Stimulated activated CD8-positive, alpha-beta memory T cell treated with anti-CD3 and anti-CD28 coated beads, Interleukin-2, amount 100 ng/mL, for 1 hour (primary cell): ENCODE measurements around the gene TOMM5.

ENCODE experiments used
- DNase-seq, 2 donors: peaks; one replicate each; pipeline ENCODE4 v3.0.0-alpha.2; 2020; ENCODE audit warnings: low read depth in 2 of 2

Gene TOMM5

DNA sequence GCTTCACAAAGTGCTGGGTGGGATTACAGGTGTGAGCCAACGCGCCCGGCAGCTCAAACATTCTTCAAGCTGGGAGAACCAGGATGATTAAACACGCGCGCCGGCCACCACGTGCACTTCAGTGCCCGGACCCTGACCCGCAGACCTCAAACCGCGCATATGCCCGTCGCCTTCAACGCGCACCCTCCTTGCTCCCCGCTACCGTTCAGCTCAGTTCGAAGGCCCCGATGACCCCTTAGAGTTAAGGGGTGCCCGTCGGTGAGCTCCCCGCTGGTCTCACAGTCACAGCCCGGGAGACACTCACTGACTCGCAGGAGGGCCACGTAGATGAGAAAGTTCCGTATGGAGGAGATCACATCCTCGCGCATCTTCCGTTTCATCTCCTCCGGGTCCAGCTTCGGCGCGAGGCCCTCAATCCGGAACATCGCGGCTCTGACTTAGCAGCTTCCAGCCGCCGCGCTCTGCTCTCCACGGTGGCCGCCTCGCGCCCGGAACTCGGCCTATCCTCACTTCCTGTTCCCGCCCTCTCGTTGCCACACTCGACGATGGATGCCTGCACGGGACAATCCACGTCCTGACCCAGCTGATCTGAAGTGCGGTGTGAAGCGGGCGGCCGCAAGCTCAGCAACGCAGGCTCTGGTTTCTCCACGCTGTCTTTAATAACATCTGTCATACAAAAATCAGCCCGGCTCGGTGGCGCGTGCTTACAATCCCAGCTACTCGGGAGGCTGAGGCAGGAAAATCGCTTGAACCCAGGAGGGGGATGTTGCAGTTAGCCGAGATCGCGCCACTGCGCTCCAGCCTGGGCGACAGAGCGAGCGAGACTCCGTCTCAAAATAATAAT is at the start of gene TOMM5:
Gene TOMM5 (minus strand): TSS at position 490 of the 844 bp plus-strand sequence. CDS start 65 bp downstream, at position 425.
- DNase-seq: peak; percentile 72 to 79

DNA sequence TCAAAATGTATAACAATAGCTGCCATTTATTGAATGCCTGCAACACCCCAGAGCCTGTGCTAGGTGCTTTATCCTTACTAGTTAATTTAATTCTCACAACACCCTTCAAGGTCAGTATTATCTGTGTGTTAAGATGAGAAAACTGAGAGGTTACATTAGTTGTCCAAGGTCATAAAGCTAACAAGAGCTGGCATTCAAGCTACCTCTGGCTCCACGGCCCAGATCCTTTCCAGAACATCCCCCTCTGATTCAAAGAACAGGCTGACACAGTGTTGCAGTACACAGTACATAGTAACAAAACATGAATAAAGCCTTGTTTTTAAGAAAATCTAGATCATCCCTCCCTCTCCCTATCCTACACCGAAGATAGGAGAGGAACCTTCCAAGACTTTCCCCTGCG is 48.9 kb upstream of the TOMM5 start:
- no peak for DNase-seq

DNA sequence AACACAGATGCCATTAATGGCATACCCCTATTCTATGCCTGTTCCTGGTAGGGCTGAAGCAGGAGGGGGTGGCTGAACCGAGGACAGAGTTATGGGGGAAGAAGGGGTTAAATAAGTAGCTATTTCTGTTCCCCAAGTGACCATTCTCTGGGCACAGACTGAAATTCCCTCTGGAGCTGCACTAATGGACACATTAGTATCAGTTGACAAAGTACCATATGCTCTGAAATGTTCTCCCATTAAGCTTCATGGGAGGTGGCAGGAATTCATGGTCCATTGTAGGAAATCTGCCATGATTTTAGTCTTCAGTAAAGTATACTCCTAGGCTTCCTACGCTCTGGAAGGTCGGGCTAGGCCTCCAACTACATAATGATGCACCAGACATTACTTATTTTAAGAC is 47.8 kb upstream of the TOMM5 start:
- no peak for DNase-seq

DNA sequence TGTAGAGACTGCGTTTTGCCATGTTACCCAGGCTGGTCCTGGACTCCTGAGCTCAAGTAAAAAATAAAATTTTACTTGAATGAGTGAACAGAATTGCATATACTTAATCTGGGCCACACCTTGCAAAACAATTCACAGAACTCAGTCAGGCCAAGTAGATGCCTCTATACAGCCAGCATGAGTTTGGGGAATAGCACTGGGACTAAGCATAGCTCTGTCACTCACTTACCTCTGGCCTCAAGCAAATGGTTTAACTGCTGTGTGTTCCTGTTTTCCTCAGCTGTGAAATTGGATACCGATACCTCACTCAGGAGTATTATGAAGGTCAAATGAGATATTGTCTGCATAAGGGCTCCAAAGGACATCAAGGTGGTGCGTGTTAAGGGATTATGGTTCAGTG is 47.4 kb upstream of the TOMM5 start:
- no peak for DNase-seq

DNA sequence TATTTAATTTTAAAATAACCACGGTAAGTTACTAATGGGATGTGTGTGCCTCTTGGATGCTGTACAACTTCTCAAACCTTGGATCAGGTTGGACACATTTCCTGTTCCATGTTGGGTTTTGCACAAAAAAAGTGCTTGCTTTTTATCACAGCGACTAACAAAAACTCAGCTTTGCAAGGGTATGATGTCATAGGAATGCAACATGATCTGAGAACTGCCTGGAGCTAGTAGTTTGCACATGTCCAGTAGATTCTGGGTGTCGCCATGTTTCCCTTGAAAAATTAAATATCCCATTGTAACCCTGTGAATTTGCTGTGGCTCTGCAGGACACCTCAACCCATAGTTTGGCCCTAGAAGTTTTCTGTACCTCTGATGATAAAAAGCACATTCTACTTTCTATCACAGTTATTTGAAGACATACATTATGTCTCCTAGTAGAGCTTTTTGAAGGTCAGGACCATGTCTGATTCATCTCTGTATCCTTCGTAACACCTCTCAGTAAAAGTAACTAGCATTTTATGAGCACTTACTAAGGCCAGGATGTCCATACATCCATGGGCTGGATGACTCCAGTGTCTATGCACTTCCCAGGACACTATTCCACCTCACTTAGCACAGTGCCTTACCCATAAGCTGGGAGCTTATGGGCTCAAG is 46.8 kb upstream of the TOMM5 start:
- no peak for DNase-seq

DNA sequence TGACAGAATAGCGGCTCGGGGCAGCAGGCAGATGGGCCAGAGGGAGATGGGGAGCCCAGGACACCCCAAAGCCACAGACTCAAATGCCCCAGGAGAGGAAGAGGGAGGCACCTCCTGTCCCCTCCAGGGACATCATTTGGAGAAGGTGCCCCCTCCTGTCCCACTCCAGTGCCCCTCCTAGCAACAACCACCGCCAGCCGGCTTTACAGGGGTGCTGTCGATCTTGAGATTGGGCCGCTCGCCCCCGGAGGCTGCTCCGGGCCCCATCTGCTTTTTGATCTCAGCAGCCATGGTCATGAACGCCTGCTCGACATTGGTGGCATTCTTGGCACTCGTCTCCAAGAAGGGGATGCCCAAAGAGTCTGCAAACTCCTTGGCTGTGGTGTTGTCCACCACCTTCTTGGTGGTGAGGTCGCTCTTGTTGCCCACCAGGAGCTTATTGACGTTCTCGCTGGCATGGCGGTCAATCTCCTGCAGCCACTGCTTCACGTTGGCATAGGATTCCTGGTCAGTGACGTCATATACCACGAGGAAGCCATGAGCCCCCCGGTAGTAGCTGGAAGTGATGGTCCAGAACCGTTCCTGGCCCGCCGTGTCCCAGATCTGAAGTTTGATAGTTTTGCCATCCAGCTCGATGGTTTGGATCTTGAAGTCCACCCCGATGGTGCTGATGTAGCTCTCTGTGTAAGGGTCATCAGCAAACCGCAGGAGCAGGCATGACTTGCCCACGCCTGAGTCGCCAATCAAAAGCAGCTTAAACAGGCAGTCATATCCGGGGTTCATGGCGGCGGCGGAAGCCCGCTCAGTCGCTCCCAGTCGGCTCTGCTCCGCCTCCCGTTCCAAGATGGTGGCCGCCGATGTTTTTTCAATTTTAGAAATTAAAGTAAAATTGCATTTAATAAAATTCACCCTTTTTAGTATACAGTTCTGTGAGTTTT is 44.4 kb upstream of the TOMM5 start:
- DNase-seq: no peak

DNA sequence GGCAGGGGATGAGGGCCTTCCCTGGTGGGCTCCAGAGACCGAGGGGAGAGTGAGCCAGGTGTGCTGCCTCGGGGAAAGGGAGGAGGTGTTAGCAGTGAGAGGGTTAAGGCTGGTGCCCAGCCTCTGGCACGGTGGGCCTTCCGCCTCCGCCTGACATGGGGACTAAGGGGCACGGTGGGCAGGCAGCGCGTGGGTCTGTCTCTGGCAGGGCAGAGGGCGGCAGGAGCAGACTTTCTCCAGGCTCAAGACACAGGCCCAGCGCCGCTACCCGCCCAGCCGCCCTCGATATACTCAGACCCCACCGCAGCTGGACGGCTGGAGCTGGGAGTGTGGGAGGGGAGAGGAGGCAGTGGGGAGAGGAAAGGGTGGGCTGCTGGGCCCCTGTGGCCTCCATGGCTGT is 43.4 kb upstream of the TOMM5 start:
- no peak for DNase-seq

DNA sequence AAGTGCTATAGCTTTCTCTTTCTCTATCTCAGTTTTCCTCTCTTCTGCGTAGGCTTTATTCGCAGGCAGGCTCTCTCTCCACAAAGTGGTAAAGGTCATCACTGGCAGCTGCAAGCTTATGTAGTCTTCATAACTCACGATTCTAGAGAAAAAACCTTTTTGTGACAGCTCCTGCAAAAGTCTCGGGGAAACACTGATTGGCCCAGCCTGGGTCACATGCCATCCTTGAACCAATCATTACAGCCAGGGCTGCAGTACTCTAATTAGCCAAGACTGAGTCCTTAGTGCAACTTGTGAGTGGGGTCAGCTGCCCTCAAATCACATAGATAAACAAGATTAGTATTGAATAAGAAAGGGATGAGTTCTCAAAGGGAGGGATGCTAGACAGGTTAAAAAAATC is 40.1 kb upstream of the TOMM5 start:
- no peak for DNase-seq

DNA sequence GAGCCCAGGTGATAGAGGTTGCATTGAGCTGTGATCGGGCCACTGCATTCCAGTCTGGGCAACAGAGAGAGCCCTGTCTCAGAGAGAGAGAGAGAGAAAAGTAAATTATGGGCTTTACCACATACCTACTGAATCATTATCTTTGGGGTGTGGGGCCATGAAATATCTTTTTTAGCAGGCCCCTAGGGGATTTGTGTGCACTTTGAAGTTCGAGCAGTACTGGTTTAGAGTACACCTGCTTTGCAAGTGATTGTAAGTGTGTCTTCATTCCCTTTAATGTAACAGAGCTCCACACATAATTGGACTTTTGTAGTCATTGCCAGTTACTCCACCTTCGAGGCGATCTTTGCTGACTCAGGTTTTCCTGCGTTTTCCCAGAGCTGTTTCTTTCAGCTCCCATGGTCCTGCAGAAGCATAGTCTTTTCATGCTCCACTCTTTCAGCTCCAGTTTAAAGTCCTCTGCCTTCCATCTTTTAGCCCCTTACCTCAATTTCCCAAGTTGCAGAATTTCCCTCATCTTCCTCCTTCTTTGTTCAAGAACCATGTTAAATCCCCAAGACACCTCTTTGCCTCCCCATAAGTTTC is 34.4 kb upstream of the TOMM5 start:
- DNase-seq: no peak

DNA sequence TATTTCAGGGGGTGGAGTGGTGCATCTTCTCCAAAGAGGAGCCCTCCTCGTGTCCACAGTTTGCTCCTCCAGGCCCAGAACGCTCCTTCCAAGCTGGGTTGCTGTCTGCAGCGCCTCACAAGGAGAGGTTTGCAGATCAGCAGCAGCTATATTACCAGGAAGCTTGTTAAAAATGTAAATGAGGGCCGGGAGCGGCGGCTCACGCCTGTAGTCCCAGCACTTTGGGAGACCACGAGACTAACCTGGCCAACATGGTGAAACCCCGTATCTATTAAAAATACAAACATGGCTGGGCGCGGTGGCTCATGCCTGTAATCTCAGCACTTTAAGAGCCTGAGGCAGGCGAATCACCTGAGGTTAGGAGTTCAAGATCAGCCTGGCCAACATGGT is 33.4 kb upstream of the TOMM5 start:
- no peak for DNase-seq

DNA sequence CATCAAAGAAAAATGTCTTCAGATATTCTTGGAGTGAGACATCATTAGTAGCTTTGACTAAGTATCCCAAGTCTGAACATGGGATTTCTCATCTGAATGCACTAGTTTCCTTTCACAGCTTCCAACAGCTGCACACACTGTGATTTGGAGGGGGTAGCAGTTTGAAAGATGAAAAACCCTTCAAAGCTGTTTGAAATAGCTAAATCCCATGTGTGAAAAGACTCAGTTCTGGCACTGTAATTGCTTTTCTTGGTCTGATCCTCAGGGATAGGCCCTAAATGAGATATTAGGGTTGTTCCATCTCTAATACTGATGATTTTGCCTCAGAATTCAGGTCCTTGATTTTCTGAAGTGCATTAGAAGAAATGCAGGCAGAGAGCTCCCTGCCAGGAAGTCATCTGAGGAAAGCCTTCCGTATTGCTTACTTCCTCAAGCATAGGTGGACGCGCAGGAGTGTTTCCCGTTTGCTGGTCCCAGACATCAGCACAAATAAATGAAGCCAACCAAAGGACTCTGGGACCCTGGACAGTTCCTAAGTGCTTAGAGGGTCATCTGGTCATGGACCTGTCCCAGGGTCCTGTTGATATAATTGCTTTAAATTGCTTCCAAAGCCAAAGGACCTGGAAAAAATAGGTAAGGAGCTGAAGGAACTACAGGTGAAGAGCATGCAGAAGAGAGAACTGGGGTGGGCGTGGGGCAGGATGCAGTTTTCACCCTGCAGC is 32.8 kb upstream of the TOMM5 start:
- no peak for DNase-seq

DNA sequence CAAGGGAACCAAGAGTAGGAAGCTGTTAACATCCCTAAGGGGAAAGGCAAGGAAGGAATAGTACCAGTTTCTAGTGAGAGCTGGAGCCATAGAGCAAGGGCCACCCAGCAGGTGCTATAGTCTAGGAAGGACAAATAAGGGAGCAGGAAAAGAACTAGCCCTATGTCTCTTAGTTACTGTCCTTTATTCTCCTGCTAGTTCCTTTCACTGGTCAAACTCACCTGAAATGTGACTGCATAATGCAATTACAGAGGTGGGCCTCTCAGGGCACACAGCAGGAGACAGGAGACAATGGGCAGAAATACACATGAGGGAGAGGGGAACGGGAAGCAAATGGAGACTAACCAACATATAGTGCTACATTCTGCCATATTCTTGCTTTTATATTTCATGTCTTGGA is 31.7 kb upstream of the TOMM5 start:
- DNase-seq: no peak

DNA sequence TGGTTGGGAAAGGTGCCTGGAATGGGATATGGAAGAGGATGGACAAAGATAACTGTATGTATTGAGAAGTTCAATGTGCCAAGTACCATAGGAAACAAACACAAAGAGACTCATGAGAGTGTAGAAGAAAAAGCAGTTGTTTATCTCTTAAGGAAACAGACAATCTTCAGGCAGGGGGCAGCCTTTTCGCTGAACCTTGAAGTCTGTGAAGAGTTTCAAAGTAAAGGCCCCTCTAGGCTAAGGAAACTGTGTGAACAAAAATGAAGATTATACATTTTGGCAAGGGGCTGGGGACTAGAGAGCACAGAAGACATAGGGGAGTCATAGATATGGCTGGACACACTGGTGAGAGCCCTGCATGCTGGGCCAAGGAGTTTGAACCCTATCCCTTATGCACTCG is 30.9 kb upstream of the TOMM5 start:
- DNase-seq: no peak

DNA sequence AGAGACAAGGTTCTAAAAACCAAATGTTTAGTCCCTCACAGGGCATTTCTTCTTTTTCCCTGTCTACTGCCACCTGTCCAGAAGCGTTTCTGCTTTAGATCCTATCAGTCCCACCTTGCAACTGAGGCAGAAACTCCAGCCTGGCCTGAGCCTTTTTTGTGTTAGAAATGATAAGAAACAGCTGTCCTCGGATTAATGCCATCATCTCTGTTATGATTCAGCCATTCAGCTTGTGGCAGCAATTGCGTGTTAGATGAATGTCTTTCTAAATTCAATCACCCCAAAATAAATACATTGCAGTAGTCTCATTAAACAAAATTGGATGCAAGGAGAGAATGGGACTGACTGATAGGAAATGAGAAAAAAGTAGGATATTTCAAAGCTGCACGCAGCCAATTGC is 30.1 kb upstream of the TOMM5 start:
- DNase-seq: no peak

DNA sequence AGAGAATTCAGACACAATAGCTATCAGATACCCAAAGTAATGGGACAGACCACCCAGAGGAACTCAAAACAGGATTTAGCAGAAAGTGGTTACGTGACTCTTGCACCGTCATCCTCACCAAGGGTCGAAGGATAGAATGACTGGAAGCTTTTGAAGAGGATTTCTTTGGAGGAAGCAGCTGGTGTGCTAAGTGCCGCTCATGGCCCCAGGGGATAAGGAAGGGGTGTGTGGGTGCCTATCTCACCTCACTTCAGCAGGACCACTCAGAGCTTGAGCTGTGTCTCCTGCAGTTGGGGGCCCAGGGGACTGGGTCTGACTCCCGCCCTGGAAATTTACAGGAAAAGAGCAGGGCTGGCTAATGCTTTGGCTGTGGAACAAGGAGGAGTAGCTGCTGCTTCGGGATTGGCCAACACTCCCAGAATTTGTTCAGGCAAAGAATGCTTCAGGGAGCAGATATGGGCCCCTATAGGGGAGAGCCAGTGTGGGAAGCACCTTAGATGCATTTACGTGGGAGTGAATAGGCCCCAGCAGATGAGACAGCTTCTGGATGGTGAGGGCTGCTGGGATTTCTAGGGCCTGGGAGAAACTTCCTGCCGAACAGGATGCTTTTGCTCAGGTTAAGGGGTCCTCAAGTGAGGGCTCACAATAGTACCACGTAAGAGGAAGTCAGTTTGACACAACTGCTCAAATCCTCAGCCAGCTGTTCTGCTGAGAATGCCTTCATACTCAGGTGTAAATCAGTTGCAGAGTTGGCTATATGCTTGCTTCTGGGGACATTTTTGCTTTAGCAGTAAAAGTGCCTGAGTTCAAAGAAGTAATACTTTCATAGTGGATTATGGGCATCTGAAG is 29.1 kb upstream of the TOMM5 start:
- no peak for DNase-seq

DNA sequence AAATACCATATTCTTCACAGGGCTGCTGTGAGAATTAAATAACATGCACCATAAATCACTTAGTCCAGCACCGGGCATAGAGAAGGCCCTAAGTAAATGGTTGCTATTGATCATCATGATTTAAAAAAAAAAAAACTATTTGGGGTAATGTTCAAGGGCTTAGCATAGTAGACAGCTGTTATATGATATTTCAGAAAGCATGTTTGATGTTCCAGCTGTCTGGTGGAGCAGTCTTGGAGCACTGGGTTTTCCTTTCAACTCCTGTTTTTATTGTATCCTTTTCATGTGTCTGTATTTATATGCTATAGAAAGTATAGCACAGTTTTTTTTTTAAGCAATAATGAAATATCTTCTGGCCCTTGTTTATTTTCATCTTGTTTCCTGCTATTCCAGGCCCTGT is 28.0 kb upstream of the TOMM5 start:
- no peak for DNase-seq

DNA sequence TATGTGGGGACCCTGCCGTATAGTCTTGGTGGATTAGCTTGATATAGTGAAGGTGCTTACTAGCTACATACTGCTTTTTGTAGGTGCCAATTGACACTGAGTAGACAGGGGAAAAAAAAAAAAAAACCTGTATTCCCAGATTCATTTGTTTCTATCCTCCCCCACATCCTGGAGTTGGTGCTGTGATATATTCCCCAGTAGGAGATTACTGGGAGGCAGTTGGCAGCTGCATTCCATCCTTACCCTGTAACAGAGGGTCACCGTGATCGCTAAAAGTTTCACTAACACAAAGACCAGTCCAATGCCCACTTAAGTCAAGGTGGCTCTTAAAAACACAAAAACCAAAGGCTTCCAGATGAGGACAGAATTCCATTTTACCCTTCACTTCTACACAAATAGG is 27.4 kb upstream of the TOMM5 start:
- no peak for DNase-seq

DNA sequence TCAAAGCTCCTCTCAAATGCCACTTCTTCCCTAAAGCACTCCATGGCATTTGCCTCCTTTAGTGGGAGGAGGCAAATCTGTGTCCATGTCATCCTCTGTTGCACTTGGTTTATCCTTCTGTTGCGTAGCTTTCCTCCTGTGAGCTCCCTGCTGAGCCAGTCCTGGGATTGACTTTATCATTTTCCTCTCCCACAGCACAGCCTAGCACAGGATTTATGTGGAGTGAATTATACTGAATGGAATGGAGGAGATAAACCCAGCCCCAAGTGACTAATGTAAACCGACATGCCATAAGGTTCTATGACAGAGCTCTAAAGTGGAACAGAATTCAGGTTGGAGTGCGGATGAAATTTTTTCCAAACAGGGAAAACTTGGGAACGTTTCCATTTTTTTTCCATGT is 26.4 kb upstream of the TOMM5 start:
- no peak for DNase-seq

DNA sequence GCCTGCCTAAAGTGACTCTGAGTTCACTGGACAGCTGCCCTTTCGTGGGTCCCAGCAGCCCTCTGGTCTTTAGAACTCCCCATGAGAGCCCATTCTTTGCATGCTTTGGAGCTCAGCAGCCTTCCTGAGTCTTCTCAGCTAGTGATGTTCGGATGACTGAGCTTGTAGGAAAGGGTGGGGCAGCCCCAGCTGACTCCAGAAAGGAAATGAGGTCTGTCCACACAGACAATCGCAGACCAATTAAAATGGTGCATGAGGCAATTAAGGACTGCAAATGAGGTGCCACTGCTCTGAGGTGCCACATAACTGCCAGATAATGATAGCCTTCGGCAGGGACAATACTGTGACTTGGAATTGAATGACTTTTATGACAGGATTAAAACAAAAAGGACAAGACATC is 25.4 kb upstream of the TOMM5 start:
- DNase-seq: no peak

DNA sequence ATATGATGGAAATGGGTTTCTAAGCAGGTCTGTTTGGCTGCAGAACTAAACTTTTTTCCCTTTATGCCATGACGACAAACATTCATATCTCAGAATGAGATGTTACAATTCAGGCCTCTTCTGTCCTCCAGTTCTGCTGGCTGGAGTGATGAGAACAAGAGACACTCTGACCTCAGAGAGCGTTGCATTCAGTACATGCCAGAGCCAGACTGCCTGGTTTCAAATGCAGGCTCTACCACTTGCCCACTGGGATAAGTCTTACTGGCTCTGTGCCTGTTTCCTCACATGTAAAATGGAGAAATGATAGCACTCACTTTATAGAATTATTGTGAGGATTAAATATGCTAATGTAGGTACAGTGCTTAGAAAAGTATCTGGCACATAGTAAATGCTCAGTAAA is 24.8 kb upstream of the TOMM5 start:
- DNase-seq: no peak
